Ishikawa (cell line): ENCODE results near the gene HOXB3.

Experiments
- CEBPB ChIP-seq: IDR thresholded peaks from 2 replicates; pipeline ENCODE4 v1.6.1; 2012
- CREB1 ChIP-seq: IDR thresholded peaks from 2 replicates; pipeline ENCODE4 v1.6.1; 2012; ENCODE audit warnings: low read depth
- EGR1 ChIP-seq: IDR thresholded peaks from 2 replicates; pipeline ENCODE4 v1.6.1; 2012
- EP300 ChIP-seq: IDR thresholded peaks from 2 replicates; pipeline ENCODE4 v1.6.1; 2012; ENCODE audit warnings: borderline replicate concordance
- NFIC ChIP-seq: IDR thresholded peaks from 2 replicates; pipeline ENCODE4 v1.6.1; 2012
- RAD21 ChIP-seq: IDR thresholded peaks from 2 replicates; pipeline ENCODE4 v1.6.1; 2012; ENCODE audit warnings: low read depth
- TAF1 ChIP-seq: IDR thresholded peaks from 2 replicates; pipeline ENCODE4 v1.6.1; 2012; ENCODE audit warnings: low read depth, mild to moderate bottlenecking
- YY1 ChIP-seq: IDR thresholded peaks from 2 replicates; pipeline ENCODE4 v1.6.1; 2012; ENCODE audit warnings: low read depth
- ZBTB7A ChIP-seq: IDR thresholded peaks from 2 replicates; pipeline ENCODE4 v1.6.1; 2012; ENCODE audit warnings: low read depth
- TF ChIP-seq, protein P1 (sequence below): IDR thresholded peaks from 2 replicates; pipeline ENCODE4 v1.6.1; 2012
- TF ChIP-seq, protein P2 (sequence below): IDR thresholded peaks from 2 replicates; pipeline ENCODE4 v1.6.1; 2012; ENCODE audit warnings: low read depth, mild to moderate bottlenecking
- TF ChIP-seq, protein P3 (sequence below): IDR thresholded peaks from 2 replicates; pipeline ENCODE4 v1.6.1; 2012

DNA sequence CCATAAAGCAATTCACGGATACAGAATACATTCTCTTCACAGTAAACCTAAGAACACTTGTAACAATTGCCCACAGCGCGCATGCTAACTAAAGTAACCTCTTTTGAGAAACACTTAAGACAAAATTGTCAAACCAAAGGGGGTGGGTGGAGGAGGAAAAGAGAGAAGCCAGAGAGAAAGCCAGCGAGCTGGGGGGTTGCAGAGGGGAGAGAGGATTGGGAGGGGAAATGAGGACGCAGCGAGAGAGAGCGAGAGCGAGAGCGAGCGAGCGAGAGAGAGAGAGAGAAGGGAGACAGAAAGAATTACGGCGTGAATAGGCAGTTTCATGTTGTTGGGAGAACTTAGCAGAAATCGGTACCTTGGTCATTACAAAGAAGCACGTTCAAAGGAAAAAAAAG, 22.4 kb upstream of the HOXB3 start:
- TF ChIP-seq CEBPB (no peak), EP300 (no peak), YY1 (no peak), EGR1 (no peak), CREB1 (no peak), ZBTB7A (no peak), RAD21 (no peak), NFIC (no peak), TAF1 (no peak)
- TF ChIP-seq, protein P1, sequence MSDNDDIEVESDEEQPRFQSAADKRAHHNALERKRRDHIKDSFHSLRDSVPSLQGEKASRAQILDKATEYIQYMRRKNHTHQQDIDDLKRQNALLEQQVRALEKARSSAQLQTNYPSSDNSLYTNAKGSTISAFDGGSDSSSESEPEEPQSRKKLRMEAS: no peak
- TF ChIP-seq, protein P2, sequence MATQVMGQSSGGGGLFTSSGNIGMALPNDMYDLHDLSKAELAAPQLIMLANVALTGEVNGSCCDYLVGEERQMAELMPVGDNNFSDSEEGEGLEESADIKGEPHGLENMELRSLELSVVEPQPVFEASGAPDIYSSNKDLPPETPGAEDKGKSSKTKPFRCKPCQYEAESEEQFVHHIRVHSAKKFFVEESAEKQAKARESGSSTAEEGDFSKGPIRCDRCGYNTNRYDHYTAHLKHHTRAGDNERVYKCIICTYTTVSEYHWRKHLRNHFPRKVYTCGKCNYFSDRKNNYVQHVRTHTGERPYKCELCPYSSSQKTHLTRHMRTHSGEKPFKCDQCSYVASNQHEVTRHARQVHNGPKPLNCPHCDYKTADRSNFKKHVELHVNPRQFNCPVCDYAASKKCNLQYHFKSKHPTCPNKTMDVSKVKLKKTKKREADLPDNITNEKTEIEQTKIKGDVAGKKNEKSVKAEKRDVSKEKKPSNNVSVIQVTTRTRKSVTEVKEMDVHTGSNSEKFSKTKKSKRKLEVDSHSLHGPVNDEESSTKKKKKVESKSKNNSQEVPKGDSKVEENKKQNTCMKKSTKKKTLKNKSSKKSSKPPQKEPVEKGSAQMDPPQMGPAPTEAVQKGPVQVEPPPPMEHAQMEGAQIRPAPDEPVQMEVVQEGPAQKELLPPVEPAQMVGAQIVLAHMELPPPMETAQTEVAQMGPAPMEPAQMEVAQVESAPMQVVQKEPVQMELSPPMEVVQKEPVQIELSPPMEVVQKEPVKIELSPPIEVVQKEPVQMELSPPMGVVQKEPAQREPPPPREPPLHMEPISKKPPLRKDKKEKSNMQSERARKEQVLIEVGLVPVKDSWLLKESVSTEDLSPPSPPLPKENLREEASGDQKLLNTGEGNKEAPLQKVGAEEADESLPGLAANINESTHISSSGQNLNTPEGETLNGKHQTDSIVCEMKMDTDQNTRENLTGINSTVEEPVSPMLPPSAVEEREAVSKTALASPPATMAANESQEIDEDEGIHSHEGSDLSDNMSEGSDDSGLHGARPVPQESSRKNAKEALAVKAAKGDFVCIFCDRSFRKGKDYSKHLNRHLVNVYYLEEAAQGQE: no peak
- TF ChIP-seq, protein P3, sequence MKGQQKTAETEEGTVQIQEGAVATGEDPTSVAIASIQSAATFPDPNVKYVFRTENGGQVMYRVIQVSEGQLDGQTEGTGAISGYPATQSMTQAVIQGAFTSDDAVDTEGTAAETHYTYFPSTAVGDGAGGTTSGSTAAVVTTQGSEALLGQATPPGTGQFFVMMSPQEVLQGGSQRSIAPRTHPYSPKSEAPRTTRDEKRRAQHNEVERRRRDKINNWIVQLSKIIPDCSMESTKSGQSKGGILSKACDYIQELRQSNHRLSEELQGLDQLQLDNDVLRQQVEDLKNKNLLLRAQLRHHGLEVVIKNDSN: no peak
